Globus pallidus (tissue), 1 donor: ENCODE results near the gene SLC22A15.
A peak's percentile ranks its signal among the peaks of the same experiment; 100 is the strongest.
"Not testable (repeated sequence)": the region's sequence is repeated elsewhere in the genome, so short reads cannot be mapped to it uniquely, and the experiment has no call there.

Experiments used
- DNase-seq: peaks from one replicate; pipeline ENCODE4 v3.0.0-alpha.2; 2015; ENCODE audit warnings: low spot score

Gene SLC22A15

DNA sequence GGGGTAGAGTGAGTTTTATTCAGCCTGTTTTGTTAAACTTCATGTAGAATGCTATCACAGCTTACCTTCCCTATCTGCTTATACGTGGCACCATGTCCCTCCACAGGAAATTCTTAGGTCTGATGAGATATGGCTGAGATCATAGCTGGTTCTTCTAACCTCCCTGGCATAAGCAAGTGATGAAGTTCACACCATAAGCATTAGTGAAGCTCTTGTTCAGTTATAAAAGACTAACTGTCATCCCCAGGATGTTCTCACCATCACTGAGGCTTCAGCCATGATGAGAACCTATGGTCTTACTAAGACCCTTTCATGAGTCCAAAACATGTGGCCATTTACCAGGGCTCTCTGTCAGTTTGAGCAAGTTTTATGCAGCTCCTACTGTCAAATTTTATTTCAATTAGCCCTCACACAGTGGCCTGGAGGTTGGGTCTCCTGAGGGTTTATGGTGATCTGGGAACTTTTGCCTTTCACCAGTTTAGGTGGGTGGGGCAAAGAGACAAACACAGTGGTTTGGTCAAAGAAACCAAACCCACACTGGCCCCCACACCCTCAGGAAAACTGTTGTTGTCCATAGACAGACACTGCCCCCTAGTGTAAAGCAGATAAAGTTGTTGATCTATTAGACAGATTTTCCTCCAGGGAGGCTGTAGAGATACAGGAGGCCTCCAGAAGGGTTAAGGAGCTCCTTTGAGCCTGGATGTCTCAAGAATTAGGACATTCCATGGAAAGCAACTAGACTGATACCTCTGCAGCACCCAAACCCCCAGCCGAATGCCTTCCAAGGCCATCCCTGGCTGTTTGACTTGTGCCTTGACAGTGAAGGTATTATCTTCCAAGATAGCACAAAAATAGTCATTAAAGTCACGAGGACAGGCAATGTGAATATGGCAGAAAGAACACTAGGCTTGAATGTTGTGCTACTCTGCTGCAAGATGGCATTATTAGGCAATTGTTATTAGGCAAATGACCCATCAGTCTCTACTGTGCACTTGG, 5.0 kb downstream of the SLC22A15 start:
- DNase-seq = peak; percentile 82

- DNase-seq = no peak
Measured at GRCh38 chr1:115982400-115982799, 6.1 kb downstream of the SLC22A15 start.

DNA sequence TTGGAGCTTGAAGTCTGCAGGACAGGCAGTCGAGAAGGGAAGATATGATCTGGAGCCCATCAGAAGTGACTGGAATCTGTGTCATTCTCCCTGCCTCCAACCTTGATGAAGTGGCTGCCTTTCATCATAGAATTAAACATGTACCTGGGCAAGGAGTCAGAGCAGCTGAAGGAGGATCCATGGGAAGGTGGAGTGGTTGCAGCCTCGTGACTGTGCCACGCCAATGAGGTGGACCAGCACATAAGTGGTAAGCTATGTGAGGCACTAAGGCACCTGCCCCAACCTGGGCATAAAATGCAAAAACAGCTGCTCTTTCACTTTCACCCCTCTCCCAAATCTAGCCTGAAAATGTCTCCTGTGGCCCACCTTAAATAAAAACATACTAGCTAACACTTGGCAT, 7.3 kb downstream of the SLC22A15 start:
- no peak for DNase-seq

DNA sequence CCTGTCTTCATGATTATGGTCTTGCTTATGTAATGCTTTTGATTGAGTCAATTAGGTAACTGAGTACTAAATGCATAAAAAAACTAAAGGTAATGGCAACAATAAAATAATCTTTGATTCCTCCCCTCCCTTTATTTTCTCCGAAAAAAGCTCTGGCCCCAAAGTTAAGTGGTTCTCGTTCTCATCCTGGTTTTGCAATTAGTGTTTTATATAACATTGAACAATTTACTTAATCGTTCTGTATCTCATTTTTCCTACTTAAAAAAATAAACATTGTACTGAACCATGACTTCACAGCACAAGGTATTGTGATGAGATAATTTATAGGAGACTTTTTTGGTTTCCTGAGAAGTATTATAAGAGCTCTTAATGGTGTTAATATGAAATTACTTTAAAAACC, 11.3 kb downstream of the SLC22A15 start:
- no peak for DNase-seq

- no peak for DNase-seq
Measured at GRCh38 chr1:115988953-115989352, 12.6 kb downstream of the SLC22A15 start.

- no peak for DNase-seq
Measured at GRCh38 chr1:115989699-115990098, 13.4 kb downstream of the SLC22A15 start.

DNA sequence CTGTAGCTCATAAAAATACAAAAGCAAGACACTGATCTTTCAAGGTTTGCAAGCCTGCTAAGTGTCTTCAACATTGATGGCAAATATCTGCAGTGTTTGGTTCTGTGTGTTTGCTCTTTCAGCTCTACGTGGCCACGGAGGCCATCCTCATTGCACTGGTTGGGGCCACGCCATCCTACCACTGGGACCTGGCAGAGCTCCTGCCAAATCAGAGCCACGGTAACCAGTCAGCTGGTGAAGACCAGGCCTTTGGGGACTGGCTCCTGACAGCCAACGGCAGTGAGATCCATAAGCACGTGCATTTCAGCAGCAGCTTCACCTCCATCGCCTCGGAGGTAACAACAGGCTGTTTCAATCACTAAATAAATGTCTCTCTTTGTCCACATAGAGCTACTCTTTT, 15.6 kb downstream of the SLC22A15 start:
- DNase-seq = no peak

DNA sequence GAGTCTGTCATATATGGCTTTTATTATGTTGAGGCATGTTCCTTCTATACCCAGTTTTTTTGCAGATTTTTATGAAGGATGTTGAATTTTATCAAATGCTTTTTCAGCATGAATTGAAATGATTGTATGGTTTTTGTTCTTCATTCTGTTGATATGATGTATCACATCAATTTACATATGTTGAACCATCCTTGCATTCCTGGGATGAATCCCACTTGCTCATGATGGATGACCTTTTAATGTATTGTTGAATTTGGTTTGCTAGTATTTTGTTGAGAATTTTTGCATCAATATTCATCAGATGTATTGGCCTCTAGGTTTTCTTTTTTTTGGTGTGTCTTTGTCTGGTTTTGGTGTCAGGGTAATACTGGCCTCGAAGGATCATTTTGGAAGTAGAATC, 21.6 kb downstream of the SLC22A15 start:
- not testable (repeated sequence) for DNase-seq

- no peak for DNase-seq
Measured at GRCh38 chr1:116001739-116002487, 25.6 kb downstream of the SLC22A15 start.

DNA sequence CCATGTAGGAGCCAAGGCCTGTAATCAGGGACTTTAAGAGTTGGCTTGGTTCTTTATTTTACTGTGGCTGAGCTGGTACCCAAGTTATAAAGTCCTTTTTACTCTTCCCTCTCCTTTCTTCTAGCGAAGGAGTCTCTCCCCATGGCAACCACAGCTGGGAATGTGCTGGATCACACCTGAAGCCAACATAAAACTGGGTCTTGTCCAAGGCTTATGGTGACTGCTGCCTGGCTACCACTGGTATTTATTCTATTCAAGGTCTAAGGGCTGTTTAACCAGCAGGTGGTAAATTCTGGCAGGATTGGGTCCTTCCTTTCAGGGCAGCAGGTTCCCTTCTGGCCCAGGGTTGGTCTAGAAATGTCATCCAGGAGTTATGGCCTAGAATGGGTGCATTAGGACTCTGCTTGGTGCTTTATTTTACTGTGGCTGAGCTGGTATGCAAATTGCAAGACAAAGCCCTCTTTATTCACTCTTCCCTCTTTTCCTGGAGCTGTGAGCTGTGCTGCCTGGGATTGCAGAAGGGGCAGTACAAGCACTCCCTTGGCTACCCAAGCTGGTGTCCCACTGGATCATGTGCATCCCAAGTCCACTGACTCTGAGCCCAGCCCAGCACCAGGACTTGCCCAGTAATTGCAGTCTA, 26.6 kb downstream of the SLC22A15 start:
- peak; percentile 91 for DNase-seq

DNA sequence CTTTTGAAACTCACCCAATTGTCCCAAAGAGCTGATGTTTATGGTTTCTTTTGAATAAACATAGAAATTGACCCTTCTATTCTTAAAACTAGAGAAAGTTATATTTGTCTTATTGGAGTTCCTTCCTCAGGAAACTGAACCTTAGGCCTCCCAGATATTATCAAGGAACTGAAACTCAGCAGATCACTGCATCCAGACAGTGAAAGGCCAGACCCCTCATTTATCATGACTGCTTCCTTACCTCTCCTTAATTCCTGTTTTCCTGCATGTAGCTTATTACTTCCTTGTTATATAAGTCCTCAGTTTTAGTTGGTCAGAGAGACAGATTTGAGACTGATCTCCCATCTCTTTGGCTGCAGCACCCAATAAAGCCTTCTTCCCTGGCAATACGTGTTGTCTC, 27.5 kb downstream of the SLC22A15 start:
- no peak for DNase-seq

GRCh38 chr1:116006486-116006964, 30.2 kb downstream of the SLC22A15 start:
- DNase-seq = no peak

GRCh38 chr1:116008656-116009390, 32.5 kb downstream of the SLC22A15 start:
- DNase-seq = peak; percentile 88

DNA sequence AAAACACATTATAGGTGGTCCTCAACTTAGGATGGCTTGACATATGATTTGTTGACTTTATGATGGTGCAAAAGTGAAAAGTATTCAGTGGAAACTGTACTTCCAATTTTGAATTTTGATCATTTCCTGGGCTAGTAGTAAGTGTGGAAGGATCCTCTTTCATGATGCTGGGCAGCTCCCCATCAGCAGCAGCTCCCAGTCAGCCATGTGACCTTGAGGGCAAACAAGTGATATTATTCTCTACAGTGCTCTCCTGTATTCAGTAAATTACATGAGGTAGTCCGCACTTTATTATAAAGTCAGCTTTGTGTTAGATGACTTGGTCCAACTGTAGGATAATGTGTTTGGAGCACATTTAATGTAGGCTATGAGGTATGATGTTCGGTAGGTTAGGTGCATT, 36.4 kb downstream of the SLC22A15 start:
- DNase-seq = peak; percentile 75

GRCh38 chr1:116015679-116016078, 39.4 kb downstream of the SLC22A15 start:
- no peak for DNase-seq

GRCh38 chr1:116018007-116018406, 41.7 kb downstream of the SLC22A15 start:
- DNase-seq = no peak

DNA sequence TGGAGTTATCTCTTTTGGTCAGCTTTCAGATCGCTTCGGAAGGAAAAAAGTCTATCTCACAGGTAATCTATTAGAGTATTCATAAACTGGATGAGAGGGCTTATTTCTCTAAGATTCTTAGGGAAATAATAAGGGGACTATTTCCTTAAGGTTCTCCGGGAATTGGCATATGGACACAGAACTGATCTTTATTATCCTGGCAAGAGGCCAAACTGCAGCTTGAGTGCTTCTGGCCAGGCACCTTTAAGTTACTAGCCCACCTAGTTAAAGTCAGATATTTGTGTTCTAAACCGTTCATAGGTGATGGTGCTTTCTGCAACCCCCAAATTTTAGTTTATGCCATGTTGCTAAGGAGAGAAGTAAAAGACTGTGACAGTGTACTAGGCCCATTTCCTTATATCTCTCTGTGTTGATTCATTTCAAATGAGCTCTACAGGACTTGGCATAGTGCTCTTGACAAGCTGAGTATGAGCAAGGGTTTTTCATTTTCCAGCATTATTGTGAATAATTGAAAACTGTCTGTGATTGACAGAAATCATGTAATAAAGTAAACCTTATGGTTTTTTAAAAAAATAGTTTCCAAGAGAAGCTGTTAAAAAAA, 43.4 kb downstream of the SLC22A15 start:
- DNase-seq = no peak

DNA sequence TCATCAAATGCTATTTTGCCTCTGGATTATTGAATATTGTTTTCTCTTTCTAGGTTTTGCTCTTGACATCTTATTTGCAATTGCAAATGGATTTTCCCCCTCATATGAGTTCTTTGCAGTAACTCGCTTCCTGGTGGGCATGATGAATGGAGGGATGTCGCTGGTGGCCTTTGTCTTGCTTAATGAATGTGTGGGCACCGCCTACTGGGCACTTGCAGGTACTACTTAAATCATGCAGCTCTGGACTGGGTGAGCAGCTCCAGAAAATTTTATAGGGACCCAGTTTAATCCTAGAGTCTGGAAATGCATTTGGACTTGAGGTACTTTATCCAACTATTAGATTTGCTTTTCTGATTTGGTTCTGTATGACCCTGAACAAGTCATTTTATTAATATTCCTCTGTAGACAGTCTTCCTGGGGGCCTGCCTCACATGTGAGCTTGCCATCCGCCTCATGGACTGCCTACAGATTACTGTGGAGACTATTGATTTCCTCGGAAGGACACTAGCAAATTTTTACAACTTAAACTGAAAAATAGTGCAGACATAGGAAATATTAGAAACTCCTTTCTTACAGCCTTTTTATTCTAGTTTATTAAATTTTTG, 44.5 kb downstream of the SLC22A15 start:
- peak; percentile 86 for DNase-seq

DNA sequence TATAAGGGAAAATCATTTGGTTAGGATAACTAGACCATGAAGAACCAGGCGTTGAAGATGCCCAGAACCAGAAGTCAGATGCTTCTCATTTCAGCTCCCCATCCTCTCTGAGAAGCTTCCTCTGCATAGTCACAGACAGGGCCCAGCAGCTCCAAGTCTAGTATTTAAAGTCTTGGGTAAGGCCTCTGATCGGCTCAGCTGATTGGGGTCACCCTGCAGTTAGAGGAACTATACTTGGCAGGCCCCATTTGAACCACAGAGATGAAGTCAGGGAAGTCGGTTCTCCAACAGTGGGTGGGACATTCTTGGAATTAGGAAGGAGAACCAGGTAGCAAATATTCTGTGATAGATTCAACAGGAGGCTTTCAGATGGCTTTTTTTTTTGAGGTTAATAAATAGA, 48.3 kb downstream of the SLC22A15 start:
- DNase-seq = no peak

- no peak for DNase-seq
Measured at GRCh38 chr1:116026631-116027030, 50.3 kb downstream of the SLC22A15 start.

DNA sequence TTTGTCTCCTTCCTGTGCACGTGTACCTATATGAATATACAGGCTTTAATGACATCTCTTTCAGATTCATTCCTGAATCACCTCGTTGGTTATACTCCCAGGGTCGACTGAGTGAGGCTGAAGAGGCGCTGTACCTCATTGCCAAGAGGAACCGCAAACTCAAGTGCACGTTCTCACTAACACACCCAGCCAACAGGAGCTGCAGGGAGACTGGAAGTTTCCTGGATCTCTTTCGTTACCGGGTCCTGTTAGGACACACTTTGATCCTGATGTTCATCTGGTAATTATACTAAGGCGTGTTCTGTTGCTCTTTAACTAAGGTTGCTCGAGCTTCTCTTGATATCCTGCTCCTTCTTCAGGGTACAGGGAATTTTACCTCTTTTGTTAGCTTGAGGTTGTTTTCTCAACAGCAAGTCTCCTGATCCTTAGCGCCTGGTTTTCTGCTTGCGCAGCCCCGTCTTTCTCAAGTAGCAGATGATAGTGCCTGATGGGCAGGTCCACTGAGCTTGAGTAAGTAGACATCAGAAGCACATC, 55.1 kb downstream of the SLC22A15 start:
- DNase-seq = no peak
